GM23338 (cell line): ENCODE data around the gene SCAPER. TPM values are rescaled to one million over a fixed set of nuclear protein-coding genes. Genes with fewer than 3 reads are reported as not detected.

ENCODE experiments used
- ATAC-seq: fragments of 200-7000 bp; cut with Tn5 transposase; 3 replicates; pipeline ENCODE4 v1.9.1; 2020
- DNase-seq: peaks from one replicate; pipeline ENCODE4 v3.0.0-alpha.2; 2015; ENCODE audit warnings: low spot score
- H2AFZ ChIP-seq: fragments of 200-600 bp; sonication (generic); 2 replicates; pipeline ENCODE4 v1.8.0; 2016; ENCODE audit warnings: antibody characterized with exemption, mild to moderate bottlenecking, moderate library complexity
- H3F3A ChIP-seq: fragments of 200-600 bp; sonication (generic); replicated peaks from 2 replicates; pipeline ENCODE4 v1.8.0; 2017; ENCODE audit warnings: antibody characterized with exemption, mixed run types, low read depth
- H3K27ac ChIP-seq: fragments of 200-600 bp; sonication (generic); 2 replicates; pipeline ENCODE4 v1.6.1; 2016; ENCODE audit warnings: low read depth
- H3K27me3 ChIP-seq: fragments of 200-600 bp; sonication (generic); 2 replicates; pipeline ENCODE4 v1.8.0; 2016; ENCODE audit warnings: mild to moderate bottlenecking, mixed run types, moderate library complexity; ENCODE audit not compliant: insufficient read depth
- H3K36me3 ChIP-seq: fragments of 200-600 bp; sonication (generic); 2 replicates; pipeline ENCODE4 v1.8.0; 2016; ENCODE audit warnings: mild to moderate bottlenecking; ENCODE audit not compliant: insufficient read depth
- H3K4me1 ChIP-seq: fragments of 200-600 bp; sonication (generic); 2 replicates; pipeline ENCODE4 v1.8.0; 2016; ENCODE audit warnings: mild to moderate bottlenecking, moderate library complexity; ENCODE audit not compliant: insufficient read depth
- H3K4me2 ChIP-seq: fragments of 200-600 bp; sonication (generic); 2 replicates; pipeline ENCODE4 v1.7.1; 2017; ENCODE audit warnings: mixed run types
- H3K4me3 ChIP-seq: fragments of 200-600 bp; sonication (generic); 2 replicates; pipeline ENCODE4 v1.6.1; 2016; ENCODE audit warnings: mixed run types
- H3K79me2 ChIP-seq: fragments of 200-600 bp; sonication (generic); replicated peaks from 2 replicates; pipeline ENCODE4 v1.8.0; 2017; ENCODE audit warnings: mild to moderate bottlenecking; ENCODE audit not compliant: insufficient read depth
- H3K9me2 ChIP-seq: fragments of 200-600 bp; sonication (generic); 2 replicates; pipeline ENCODE4 v1.8.0; 2017; ENCODE audit not compliant: insufficient read depth
- H4K20me1 ChIP-seq: fragments of 200-600 bp; sonication (generic); replicated peaks from 2 replicates; pipeline ENCODE4 v1.8.0; 2017; ENCODE audit warnings: mild to moderate bottlenecking; ENCODE audit not compliant: insufficient read depth
- H3K27ac Mint-ChIP-seq: 2 replicates; pipeline ENCODE4 v1.8.0; 2020; ENCODE audit warnings: inconsistent platforms, mild to moderate bottlenecking, moderate library complexity, mixed read lengths
- H3K27me3 Mint-ChIP-seq: 3 replicates; pipeline ENCODE4 v1.8.0; 2022; ENCODE audit warnings: low read depth, mild to moderate bottlenecking, moderate library complexity, mixed read lengths, inconsistent platforms; ENCODE audit not compliant: insufficient read depth, poor library complexity
- H3K36me3 Mint-ChIP-seq: 3 replicates; pipeline ENCODE4 v1.8.0; 2021; ENCODE audit warnings: low read depth, mild to moderate bottlenecking, inconsistent platforms, moderate library complexity, mixed read lengths
- H3K4me1 Mint-ChIP-seq: 3 replicates; pipeline ENCODE4 v1.8.0; 2020; ENCODE audit warnings: mild to moderate bottlenecking, inconsistent platforms, mixed read lengths
- H3K4me3 Mint-ChIP-seq: 3 replicates; pipeline ENCODE4 v1.8.0; 2021; ENCODE audit warnings: moderate library complexity, mild to moderate bottlenecking, inconsistent platforms, mixed read lengths
- H3K9me3 Mint-ChIP-seq: 3 replicates; pipeline ENCODE4 v1.8.0; 2020; ENCODE audit warnings: moderate library complexity, mild to moderate bottlenecking, inconsistent platforms, mixed read lengths
- CREB1 ChIP-seq: fragments of 250-450 bp; sonication (Bioruptor Pico); IDR thresholded peaks from 2 replicates; pipeline ENCODE4 v1.5.0; 2020; ENCODE audit warnings: low read depth, mild to moderate bottlenecking, moderate library complexity
- EZH2 ChIP-seq: fragments of 200-600 bp; sonication (generic); IDR thresholded peaks from one replicate; pipeline ENCODE4 v1.8.0; 2017; ENCODE audit warnings: antibody characterized with exemption, mild to moderate bottlenecking, low read depth; ENCODE audit not compliant: unreplicated experiment
- EZH2phosphoT487 ChIP-seq: fragments of 200-600 bp; sonication (generic); IDR thresholded peaks from one replicate; pipeline ENCODE4 v1.8.1; 2018; ENCODE audit warnings: antibody characterized with exemption; ENCODE audit not compliant: unreplicated experiment
- STAT1 ChIP-seq: IDR thresholded peaks from one replicate; pipeline ENCODE4 v1.6.1; 2016; ENCODE audit warnings: antibody characterized with exemption; ENCODE audit not compliant: unreplicated experiment
- ZNF114 ChIP-seq: fragments of 250-450 bp; sonication (Bioruptor Pico); IDR thresholded peaks from 2 replicates; pipeline ENCODE4 v1.5.0; 2020; ENCODE audit warnings: mild to moderate bottlenecking, moderate library complexity
- ZNF331 ChIP-seq: fragments of 250-450 bp; sonication (Bioruptor Pico); IDR thresholded peaks from 2 replicates; pipeline ENCODE4 v1.5.0; 2020; ENCODE audit warnings: low read depth, mild to moderate bottlenecking, moderate library complexity
- polyA plus RNA-seq: library from polyadenylated mRNA; unstranded; fragments of >200 nt; fragmentation: Nextera tagmentation; extraction: Ambion mirVana; gene quantifications from 2 replicates; pipeline ENCODE4 v1.2.1, GENCODE V29; 2016
- total RNA-seq: library from RNA; depleted of rRNA; stranded (reverse); fragments of >200 nt; shearing (Covaris generic); gene quantifications from 2 replicates; pipeline ENCODE4 v1.2.3, GENCODE V29; 2014
- TF ChIP-seq, protein P1 (sequence below), 2 experiments: fragments of 200-600 bp in 1 of 2; sonication (generic) in 1 of 2; conservative IDR thresholded peaks; 2 replicates each; pipeline versions ENCODE4 v1.5.1 to v1.6.1; 2016 to 2017; ENCODE audit warnings: antibody characterized with exemption in 2 of 2, low read depth in 2 of 2, mild to moderate bottlenecking in 2 of 2, moderate library complexity in 1 of 2
- TF ChIP-seq, protein P2 (sequence below): IDR thresholded peaks from 2 replicates; pipeline ENCODE4 v1.6.1; 2016; ENCODE audit warnings: antibody characterized with exemption
- TF ChIP-seq, protein P3 (sequence below): IDR thresholded peaks from one replicate; pipeline ENCODE4 v1.6.1; 2018; ENCODE audit warnings: antibody characterized with exemption; ENCODE audit not compliant: unreplicated experiment

Gene SCAPER
- total and polyA plus RNA-seq, 2 experiments from 2014 or later: 9.1 to 17.6 TPM

DNA sequence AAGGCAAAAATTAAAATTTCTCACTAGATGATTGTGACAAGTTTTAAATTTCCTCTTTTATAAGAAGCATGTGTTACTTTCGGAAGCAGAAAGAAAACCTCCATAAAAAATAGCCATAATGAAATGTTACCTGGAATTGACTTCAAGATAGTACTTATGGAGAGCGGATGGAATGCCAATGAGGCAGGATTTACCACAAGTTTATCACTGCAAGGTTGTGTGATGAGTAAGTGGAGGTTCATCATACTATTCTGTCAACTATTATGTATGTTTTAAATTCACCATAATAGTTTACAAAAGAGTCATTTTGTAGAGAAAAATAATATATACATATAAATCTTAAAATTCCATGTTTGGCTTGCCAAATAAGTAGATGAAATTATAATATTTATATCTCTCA, 230.3 kb downstream of the SCAPER start:
- H3K27me3 Mint-ChIP-seq: no peaks in the 10 kb centered on the region
- Histone ChIP-seq H2AFZ (no peak overlapping the region), H3K9me2 (no peaks in the 10 kb centered on the region), H3K4me1 (no peaks in the 10 kb centered on the region), H3K79me2 (no peaks in the 10 kb centered on the region), H3K27me3 (no peaks in the 10 kb centered on the region), H3F3A (no peaks in the 10 kb centered on the region), H4K20me1 (no peaks in the 10 kb centered on the region), H3K36me3 (no peaks in the 10 kb centered on the region), H3K27ac (no peak overlapping the region), H3K4me2 (no peak overlapping the region), H3K4me3 (no peak overlapping the region)
- TF ChIP-seq ZNF114 (CRISPR knock-in tag) (no peak), EZH2 (no peak), STAT1 (no peak), CREB1 (no peak), ZNF331 (CRISPR knock-in tag) (no peak), EZH2phosphoT487 (no peak)
- TF ChIP-seq, protein P1, sequence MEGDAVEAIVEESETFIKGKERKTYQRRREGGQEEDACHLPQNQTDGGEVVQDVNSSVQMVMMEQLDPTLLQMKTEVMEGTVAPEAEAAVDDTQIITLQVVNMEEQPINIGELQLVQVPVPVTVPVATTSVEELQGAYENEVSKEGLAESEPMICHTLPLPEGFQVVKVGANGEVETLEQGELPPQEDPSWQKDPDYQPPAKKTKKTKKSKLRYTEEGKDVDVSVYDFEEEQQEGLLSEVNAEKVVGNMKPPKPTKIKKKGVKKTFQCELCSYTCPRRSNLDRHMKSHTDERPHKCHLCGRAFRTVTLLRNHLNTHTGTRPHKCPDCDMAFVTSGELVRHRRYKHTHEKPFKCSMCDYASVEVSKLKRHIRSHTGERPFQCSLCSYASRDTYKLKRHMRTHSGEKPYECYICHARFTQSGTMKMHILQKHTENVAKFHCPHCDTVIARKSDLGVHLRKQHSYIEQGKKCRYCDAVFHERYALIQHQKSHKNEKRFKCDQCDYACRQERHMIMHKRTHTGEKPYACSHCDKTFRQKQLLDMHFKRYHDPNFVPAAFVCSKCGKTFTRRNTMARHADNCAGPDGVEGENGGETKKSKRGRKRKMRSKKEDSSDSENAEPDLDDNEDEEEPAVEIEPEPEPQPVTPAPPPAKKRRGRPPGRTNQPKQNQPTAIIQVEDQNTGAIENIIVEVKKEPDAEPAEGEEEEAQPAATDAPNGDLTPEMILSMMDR (conservative IDR thresholded peaks at IDR 0.05; ENCODE audit: low read depth in 2 of 2): no peak
- TF ChIP-seq, protein P2, sequence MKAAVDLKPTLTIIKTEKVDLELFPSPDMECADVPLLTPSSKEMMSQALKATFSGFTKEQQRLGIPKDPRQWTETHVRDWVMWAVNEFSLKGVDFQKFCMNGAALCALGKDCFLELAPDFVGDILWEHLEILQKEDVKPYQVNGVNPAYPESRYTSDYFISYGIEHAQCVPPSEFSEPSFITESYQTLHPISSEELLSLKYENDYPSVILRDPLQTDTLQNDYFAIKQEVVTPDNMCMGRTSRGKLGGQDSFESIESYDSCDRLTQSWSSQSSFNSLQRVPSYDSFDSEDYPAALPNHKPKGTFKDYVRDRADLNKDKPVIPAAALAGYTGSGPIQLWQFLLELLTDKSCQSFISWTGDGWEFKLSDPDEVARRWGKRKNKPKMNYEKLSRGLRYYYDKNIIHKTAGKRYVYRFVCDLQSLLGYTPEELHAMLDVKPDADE: no peak
- TF ChIP-seq, protein P3, sequence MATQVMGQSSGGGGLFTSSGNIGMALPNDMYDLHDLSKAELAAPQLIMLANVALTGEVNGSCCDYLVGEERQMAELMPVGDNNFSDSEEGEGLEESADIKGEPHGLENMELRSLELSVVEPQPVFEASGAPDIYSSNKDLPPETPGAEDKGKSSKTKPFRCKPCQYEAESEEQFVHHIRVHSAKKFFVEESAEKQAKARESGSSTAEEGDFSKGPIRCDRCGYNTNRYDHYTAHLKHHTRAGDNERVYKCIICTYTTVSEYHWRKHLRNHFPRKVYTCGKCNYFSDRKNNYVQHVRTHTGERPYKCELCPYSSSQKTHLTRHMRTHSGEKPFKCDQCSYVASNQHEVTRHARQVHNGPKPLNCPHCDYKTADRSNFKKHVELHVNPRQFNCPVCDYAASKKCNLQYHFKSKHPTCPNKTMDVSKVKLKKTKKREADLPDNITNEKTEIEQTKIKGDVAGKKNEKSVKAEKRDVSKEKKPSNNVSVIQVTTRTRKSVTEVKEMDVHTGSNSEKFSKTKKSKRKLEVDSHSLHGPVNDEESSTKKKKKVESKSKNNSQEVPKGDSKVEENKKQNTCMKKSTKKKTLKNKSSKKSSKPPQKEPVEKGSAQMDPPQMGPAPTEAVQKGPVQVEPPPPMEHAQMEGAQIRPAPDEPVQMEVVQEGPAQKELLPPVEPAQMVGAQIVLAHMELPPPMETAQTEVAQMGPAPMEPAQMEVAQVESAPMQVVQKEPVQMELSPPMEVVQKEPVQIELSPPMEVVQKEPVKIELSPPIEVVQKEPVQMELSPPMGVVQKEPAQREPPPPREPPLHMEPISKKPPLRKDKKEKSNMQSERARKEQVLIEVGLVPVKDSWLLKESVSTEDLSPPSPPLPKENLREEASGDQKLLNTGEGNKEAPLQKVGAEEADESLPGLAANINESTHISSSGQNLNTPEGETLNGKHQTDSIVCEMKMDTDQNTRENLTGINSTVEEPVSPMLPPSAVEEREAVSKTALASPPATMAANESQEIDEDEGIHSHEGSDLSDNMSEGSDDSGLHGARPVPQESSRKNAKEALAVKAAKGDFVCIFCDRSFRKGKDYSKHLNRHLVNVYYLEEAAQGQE: no peak
- no peak overlapping the region for H3K4me3 Mint-ChIP-seq
- no peak overlapping the region for H3K27ac Mint-ChIP-seq
- H3K36me3 Mint-ChIP-seq: no peaks in the 10 kb centered on the region
- peaks cover 5% of the 10 kb centered on the region; the same call in 1 of the 3 replicates for H3K4me1 Mint-ChIP-seq
- H3K9me3 Mint-ChIP-seq: no peaks in the 10 kb centered on the region
- DNase-seq (no peak), ATAC-seq (no peak)
